Measurements from ENCODE around the gene KIF3A.
"Not testable (repeated sequence)": the region's sequence is repeated elsewhere in the genome, so short reads cannot be mapped to it uniquely, and the experiment has no call there.

KIF3A gene

DNA sequence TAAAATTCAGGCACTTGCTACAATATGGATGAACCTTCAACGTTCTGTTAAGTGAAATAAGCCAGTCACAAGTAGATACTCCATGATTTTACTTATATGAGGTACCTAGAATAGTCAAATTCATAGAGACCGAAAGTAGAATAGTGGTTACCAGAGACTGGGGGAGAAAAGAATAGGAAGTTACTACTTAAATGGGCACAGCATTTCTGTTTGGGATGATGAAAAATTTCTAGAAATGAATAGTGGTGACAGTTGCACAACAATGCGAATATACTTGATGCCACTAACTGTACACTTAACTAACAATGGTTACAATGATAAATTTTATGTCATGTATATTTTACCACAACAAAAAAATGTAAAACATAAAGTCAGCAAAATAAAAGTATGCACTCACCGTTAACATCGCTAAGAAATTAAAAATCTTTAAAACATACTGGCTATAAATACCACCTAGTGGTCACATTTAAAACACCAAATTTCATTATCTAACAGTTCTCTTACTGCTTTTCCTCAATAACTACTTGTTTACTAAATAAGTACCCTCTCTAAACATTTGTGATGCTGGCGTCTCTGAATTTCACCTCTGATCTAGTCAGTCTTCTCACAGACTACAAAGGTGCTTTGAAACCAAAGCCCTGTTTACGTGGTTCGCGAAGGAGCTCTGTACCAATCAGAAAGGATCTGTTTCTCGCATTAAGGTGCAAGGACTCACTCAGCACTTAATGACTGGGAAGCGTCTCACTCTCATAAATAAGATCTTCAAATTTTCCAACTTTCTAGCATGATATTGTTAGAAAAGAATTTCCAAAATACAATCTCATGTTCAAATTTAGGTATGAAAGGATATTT is 22.7 kb downstream of the KIF3A start:
- peak; percentile 15 for DNase-seq

DNA sequence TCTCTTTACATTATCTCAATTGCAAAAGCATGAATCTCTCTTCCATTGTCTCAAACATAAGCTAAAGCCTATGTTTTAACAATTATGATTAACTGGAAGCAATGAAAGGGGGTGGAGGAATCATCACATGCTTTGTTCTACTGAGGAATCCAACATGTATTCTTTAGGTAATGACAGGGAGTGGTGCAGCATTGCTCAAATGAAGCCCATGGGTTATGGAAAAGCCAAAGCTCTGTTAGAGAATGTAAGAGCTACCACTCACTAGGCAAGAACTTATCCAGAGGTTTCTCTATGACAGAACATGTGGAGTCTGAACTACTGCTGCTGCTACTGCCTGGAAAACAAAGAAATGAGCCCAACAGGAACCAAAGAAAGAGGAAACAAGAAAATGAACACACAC is 28.7 kb downstream of the KIF3A start:
- DNase-seq: no peak

- no peak for DNase-seq
Observed at GRCh38 chr5:132704875-132705274, 32.5 kb downstream of the KIF3A start.

DNA sequence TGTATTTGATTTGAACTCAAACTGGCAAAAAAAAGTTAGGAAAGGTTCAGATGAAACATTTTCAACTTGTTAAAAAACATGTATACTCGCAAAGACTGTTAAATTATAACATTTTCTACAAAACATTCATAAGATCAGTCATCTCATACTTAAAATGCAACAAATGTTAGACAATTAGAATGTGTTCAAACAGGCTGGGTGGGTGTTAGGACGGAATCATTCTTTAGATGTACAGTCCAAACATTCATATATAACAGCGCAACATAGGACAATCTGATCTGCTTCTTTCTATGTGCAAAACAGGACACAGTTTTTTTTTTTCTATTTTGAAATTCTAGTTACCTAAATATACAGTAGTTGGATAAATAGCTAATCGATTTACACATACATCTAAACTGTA is 41.4 kb downstream of the KIF3A start:
- DNase-seq: no peak

- DNase-seq: no peak
Observed at GRCh38 chr5:132692632-132692967, 44.7 kb downstream of the KIF3A start.

GRCh38 chr5:132691755-132692631 is 45.4 kb downstream of the KIF3A start:
- DNase-seq: not testable (repeated sequence)

DNA sequence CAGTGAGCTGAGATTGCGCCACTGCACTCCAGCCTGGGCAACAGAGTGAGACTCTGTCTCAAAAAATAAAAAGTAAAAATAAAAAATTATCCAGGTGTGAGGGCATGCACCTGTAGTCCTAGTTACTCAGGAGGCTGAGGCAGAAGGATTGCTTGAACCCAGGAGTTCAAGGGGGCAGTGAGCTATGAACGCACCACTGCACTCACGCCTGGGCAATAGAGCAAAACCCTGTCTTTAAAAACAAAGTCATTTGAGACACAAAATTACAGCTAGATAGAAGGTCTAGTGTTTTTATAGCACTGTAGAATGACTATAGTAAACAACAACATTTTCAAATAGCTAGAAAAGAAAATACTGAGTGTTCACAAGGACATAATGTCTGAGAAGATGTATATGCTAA is 47.2 kb downstream of the KIF3A start:
- DNase-seq: no peak

DNA sequence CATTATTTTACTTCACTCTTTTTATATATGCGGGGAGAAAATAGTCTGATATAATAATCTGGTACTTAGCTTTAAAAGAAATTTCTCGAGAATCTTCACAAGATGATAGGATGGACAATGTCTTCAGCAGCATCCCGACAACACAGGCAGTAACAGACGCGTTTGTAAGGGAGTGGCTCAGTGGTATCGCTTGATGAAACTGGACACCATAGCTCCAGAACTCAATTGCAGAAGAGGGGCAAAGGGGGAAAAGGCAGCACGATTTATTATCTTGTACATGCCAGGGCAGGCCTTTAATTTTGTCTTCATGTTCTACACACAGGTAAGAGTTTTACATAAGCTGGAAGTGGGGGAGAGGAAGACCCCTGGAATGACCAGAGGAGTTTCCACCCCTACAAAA is 47.8 kb downstream of the KIF3A start:
- no peak for DNase-seq

- DNase-seq: no peak
Observed at GRCh38 chr5:132688536-132689339, 48.6 kb downstream of the KIF3A start.

- DNase-seq: no peak
Observed at GRCh38 chr5:132687995-132688394, 49.4 kb downstream of the KIF3A start.

DNA sequence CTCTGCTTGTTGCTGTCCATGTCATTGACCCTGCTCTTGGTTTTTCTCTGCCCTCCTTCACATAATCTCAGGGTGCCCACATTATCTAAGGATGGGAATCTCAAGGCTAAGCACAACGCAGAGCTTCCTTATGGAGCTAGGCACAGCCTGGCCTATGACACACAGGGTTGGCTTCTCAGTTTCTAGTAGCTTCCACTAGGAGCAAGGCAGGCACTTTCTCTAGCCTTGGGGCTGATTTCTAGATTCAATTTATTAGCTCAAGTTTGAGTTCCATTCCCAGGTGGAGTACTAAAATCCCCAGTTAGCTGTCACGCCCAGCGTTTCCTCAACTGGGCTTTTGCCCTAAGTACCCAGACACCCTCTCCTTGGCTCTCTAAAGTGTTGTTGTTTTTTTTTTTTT is 51.2 kb downstream of the KIF3A start:
- DNase-seq: no peak

GRCh38 chr5:132684922-132685720 is 52.2 kb downstream of the KIF3A start:
- no peak for DNase-seq

DNA sequence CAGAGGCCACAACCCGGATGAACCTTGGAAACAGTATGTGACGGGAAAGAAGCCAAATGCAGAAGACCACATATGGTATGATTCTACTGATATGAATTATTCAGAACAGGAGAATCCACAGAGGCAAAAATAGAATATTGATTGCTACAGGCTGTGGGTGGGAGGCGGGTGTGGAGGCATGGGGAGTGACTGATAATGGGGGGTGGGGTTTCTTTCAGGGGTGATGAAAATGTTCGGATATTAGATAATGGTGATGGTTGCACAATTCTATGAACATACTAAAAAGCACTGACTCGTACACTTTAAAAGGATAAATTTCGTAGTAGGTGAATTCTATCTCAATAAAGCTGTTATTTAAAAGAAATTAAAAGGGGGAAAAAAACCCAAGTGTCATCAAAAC is 52.9 kb downstream of the KIF3A start:
- no peak for DNase-seq

DNA sequence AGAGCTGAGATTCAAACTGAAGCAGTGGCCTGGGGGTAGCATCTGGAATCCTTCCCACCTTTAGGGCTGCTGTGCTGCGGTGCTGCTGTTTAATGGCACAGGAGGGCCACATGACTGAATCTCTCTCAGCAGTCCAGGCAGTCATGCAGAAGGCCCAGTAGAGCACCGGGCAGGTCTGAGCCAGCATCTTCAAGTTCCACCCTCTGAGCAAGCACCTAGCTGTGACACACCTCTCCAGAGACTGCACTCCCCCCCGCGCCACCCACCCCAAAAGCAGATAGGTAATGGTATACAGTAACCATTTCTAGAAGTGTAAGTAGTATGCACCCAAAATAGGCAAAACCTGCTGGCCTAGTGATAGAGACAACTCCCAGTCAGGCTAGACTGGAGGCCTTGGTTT is 55.4 kb downstream of the KIF3A start:
- no peak for DNase-seq

- DNase-seq: no peak
Observed at GRCh38 chr5:132681476-132681831, 55.9 kb downstream of the KIF3A start.

DNA sequence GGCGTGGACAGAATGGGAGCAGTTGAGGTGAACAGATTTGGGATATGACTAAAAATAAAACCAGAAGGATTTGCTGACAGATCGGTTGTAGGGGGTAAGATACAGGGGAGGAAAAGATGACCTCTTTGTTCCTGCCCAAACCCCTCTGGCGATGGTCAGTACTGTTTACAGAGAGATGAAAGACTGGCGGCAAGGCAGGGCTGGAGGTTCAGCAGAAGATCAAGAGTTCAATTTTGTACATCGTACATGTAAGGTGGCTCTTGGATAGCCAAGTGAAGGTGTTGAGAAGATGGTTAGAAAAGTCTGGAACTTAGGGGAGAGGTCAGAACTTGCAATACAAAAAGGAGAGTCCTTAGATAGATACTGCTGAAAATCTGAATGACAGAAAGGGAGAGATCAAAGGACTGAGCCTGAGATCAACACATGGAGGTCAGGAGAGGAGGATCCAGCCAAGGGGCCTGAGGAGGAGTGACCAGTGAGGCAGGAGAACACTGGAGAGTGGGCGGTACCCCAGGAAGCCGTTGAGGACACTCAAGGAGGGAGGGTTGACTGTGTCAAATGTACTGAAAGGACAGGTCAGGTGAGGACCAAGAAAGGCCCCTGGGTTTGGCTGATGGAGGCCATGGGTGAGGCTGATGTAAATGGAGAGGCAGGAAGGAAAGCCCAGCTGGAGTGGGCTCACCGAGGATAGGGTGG is 56.4 kb downstream of the KIF3A start:
- DNase-seq: no peak

GRCh38 chr5:132679717-132680380 is 57.5 kb downstream of the KIF3A start:
- no peak for DNase-seq

DNA sequence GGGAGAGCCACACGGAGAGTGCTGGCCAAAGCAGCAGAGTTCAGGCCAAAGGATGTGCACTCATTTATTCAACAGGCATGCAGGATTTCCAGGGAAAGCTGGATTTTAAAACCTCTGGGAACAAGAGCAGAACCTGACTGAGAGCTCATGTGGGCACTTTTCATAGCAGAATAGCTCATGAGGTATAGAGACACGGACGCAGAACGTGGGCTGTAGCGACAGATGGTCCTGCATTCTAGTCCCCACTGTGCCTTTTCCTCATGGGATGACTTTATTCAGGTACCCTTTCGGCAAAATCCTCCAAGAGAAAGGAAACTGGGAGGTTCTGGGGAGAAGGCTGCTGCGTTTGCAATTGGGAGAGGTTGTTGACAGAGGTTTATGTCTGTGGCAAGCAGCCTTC is 58.2 kb downstream of the KIF3A start:
- DNase-seq: no peak

DNA sequence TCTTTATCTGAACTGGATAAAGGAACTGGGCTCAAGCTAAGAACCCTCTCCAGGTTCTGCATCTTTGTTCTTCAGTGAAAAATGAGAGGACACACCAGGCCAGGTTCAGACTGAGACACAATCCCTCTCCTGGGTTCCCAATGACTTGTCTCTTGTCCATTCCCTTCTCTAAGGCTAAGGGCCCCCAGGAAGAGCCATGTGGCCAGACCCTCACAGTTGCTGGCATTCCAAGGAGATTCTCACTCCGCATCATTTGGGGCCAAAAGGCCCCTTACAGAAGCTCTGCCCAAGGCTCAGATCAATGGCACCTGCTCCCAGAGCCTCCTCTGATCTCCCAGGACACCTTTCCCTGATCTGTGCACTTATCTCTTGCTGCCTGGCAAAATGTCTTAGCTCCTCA is 58.6 kb downstream of the KIF3A start:
- DNase-seq: no peak

DNA sequence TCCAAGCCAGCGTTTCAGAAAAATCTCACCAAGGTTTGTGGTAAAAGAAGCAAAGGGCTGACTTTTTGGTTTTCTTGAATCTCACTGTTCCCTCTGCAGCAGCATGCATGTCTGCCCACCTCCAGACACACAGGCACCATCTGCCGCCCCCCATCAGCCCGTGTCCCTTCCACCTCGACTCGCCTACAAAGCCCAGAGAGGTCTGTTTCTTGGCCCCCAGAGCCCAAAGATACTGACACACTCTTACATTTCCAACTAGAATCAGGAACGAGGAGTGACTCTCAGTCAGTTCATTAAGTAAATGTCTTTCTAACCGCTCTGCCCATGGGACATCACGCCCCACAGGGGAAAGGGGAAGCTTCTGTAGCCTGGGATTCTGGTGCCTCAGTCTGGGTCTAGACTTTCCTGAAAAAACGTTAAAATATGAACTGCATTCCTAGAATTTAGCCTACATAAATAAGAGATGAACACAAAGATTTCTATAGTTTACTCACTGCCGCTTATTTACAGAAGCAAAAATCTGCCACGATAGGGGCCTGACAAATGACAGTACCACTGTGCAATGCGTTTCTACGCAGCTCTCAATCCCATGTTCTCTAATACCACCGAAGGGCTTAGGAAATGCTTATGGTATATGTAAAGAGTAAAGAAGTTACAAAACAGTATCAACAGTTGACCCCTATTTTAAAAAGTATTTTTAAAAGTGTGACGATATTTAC is 59.5 kb downstream of the KIF3A start:
- no peak for DNase-seq

GRCh38 chr5:132677191-132677590 is 60.2 kb downstream of the KIF3A start:
- DNase-seq: peak; percentile 62

Measured in DMS53 (cell line).